GM23338 (cell line): ENCODE measurements around the gene SYNJ2BP.

Experiments used
- CTCF ChIP-seq, 2 experiments: fragments of 200-600 bp in 1 of 2; sonication (generic) in 1 of 2; conservative IDR thresholded peaks; 2 replicates each; pipeline versions ENCODE4 v1.5.1 to v1.6.1; 2016 to 2017; ENCODE audit warnings: antibody characterized with exemption in 2 of 2, low read depth in 2 of 2, mild to moderate bottlenecking in 2 of 2, moderate library complexity in 1 of 2
- POLR2AphosphoS5 ChIP-seq: IDR thresholded peaks from 2 replicates; pipeline ENCODE4 v1.6.1; 2016; ENCODE audit warnings: antibody characterized with exemption, low read depth
- REST ChIP-seq: IDR thresholded peaks from one replicate; pipeline ENCODE4 v1.6.1; 2018; ENCODE audit warnings: antibody characterized with exemption; ENCODE audit not compliant: unreplicated experiment
- STAT1 ChIP-seq: IDR thresholded peaks from one replicate; pipeline ENCODE4 v1.6.1; 2016; ENCODE audit warnings: antibody characterized with exemption; ENCODE audit not compliant: unreplicated experiment

- TF ChIP-seq CTCF (conservative IDR thresholded peaks at IDR 0.05; ENCODE audit: low read depth in 2 of 2) = no peak
- TF ChIP-seq STAT1 = no peak
- no peak for TF ChIP-seq REST
- TF ChIP-seq POLR2AphosphoS5 = no peak
Measured at GRCh38 chr14:70425354-70425753, 8.5 kb upstream of the SYNJ2BP start.
